HUES6 (cell line): ENCODE data around the gene NRXN3.

Experiments used
- H3K27ac ChIP-seq: 2 replicates; pipeline ENCODE4 v1.7.0; 2013; ENCODE audit warnings: low read depth, mild to moderate bottlenecking, low read length, inconsistent platforms
- H3K27me3 ChIP-seq: 2 replicates; pipeline ENCODE4 v1.6.1; 2013; ENCODE audit warnings: low read length; ENCODE audit not compliant: control insufficient read depth, insufficient read depth
- H3K36me3 ChIP-seq: 2 replicates; pipeline ENCODE4 v1.6.1; 2013; ENCODE audit warnings: low read length; ENCODE audit not compliant: control insufficient read depth, insufficient read depth
- H3K4me1 ChIP-seq: 2 replicates; pipeline ENCODE4 v1.6.1; 2013; ENCODE audit warnings: low read length; ENCODE audit not compliant: control insufficient read depth, insufficient read depth
- H3K4me3 ChIP-seq: 2 replicates; pipeline ENCODE4 v1.5.1; 2013; ENCODE audit warnings: low read depth, low read length
- H3K9ac ChIP-seq: one replicate; pipeline ENCODE4 v1.6.1; 2013; ENCODE audit warnings: mild to moderate bottlenecking, low read length
- H3K9me3 ChIP-seq: 2 replicates; pipeline ENCODE4 v1.6.1; 2013; ENCODE audit warnings: low read depth, low read length; ENCODE audit not compliant: control insufficient read depth, insufficient read depth

The NRXN3 gene

DNA sequence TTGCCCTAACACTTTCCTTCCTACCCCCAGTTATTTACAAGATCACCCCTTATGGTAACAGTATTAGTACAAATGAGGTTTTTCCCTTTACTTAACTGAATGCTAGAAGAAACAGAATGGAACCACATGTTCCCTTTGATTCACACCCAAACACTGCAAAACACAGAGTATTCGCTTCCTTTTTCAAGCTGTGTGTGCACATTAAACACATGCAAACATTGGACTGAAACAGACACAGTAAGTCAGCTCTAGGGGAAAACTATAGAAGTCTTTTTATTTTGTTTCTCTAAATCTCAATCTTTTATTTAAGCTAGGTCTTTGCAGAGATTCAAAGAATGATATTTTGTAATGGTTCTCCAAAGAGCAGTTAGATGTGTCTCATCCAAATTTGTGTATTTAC lies 1312.7 kb downstream of the NRXN3 start:
- H3K9ac ChIP-seq = no peak overlapping the region
- no peaks in the 10 kb centered on the region for H3K27me3 ChIP-seq
- H3K27ac ChIP-seq = no peak overlapping the region
- H3K4me3 ChIP-seq = no peak overlapping the region
- H3K36me3 ChIP-seq = no peaks in the 10 kb centered on the region
- no peaks in the 10 kb centered on the region for H3K9me3 ChIP-seq
- H3K4me1 ChIP-seq = peaks cover 13% of the 10 kb centered on the region

DNA sequence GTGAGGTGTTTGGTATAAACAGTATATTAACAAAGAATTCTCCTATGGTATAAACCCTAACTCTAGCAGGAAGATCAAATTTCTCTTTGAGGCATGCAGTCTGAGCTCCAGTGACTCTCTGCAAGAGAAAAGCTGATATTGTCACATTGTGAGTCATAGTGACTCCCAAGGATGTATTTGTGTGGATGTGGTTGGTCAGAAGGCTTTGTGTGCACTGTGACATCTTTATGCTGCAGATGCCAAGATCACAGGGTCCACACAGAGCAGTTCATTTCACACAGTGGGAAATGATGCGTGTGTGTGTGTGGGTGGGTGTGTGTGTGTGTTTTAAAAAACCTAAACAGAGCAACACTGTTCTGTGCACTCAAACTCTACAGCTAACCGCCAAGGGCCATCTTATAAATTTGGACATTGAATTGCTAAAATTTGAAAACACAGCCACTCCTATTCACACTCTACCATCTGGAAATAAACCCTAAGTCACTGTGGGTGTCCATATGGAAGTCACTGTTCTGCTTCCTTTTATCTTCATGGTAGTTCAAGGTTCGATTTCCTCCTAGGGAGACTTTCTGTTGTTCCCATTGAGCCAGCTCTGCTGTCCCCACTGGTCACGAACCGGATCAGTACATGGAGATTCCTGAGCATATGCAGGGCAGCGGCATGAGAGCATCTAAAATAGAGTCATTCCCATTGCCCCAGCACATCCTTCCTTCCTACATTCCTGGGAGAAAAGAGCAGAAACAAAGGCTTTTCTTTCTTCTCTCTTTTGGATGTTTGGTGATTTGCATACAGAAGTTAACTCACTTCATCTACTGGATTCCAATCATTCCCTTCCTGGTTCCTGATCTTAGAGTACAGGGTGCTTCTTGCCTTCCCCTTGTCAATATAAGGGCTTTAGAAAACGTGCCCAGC lies 1313.6 kb downstream of the NRXN3 start:
- Histone ChIP-seq H3K4me1 (peaks cover 13% of the 10 kb centered on the region), H3K9ac (no peak overlapping the region)

DNA sequence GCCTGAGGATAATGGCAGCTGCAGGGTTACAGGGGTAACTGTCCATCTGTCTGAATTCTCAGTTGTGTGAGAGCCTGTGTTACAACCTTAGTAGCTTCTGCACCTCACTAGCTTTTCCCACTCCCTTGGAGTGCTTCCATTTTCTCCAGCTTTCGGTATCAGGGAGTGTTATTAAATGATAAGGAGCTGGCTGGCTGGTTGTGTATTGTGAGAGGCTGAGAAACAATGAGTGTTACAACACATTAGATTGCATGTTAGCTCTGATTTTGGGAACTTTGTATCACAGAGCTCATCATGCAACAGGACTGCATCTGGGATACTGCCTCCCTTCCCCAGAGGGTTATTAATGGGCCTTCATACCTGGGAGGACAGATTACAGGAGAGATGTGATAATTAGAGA lies 1317.5 kb downstream of the NRXN3 start:
- Histone ChIP-seq H3K9me3 (no peaks in the 10 kb centered on the region), H3K36me3 (no peaks in the 10 kb centered on the region), H3K9ac (no peak overlapping the region), H3K4me1 (peaks cover 13% of the 10 kb centered on the region), H3K27me3 (no peaks in the 10 kb centered on the region), H3K27ac (no peak overlapping the region), H3K4me3 (no peak overlapping the region)

More for the DNA sequence above, 1313.6 kb downstream of the NRXN3 start:
- Histone ChIP-seq H3K9me3 (no peaks in the 10 kb centered on the region), H3K27ac (no peak overlapping the region), H3K4me3 (no peak overlapping the region), H3K27me3 (no peaks in the 10 kb centered on the region), H3K36me3 (no peaks in the 10 kb centered on the region)

DNA sequence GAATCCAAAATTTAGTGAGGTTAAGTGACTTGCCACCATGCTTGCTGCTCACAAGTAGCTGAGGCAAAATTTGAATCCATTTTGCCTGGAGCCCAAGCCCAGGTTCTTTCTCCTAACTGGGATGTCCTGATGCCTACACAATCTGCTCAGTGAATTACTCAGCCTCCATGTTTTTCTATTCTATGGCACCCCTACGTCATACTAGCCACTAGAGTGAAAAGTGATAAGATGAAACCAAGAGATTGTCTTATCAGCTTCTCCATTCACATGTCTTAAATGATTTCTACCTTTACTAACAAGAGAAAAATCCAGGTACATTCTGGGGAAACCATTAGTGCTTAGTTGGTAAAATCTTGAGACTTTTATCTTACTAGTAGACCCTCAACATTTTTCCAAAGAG lies 1321.0 kb downstream of the NRXN3 start:
- no peaks in the 10 kb centered on the region for H3K36me3 ChIP-seq
- H3K4me3 ChIP-seq = no peak overlapping the region
- no peaks in the 10 kb centered on the region for H3K9me3 ChIP-seq
- no peaks in the 10 kb centered on the region for H3K4me1 ChIP-seq
- no peaks in the 10 kb centered on the region for H3K27me3 ChIP-seq
- H3K9ac ChIP-seq = no peak overlapping the region
- no peak overlapping the region for H3K27ac ChIP-seq

DNA sequence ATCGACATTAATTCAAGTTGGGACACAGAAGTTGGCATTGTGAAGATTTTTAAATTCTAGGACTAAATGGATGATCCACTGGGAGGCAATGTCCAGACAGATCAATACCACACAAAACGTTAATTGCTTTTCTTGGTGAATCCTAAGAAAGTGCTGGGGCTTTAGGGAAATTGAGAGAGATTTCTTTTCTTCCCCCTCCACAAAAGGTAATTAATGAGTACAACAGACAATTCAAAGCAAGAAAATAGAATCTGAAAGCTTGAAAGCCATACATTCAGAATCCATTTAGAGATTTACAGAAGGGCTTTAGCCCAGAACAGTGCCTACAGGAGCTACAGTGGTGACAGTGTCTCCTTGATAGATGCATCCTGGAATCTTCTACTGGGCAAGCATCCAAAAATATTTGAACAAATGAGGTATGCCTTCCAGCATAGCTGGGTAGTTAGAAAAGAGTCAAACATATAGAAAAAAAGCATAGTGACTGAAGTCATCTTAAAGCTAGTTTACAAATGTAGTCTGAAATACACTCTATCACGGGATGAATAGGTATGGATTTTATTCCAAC lies 1323.0 kb downstream of the NRXN3 start:
- Histone ChIP-seq H3K9ac (no peak overlapping the region), H3K36me3 (no peaks in the 10 kb centered on the region), H3K4me1 (no peaks in the 10 kb centered on the region), H3K27ac (no peak overlapping the region), H3K27me3 (no peaks in the 10 kb centered on the region), H3K9me3 (no peaks in the 10 kb centered on the region), H3K4me3 (no peak overlapping the region)

DNA sequence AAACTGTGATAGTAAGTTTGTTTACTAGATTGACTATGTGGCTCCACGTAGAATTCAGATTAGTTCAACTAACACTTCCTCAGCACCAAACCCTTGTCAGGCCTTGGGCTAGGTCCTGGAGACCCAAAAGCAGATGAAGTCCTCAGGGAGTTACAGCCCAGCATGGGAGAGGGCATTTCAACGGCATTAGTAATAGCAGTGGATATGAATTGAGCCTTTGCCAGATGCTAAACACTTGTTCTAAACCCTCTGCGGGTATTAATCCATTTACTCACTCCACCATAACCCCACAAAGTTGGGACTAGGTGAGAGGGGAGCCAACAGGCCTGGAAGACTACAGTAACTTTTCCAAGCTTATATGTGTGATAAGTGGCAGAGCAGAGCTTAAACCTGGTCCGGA lies 1326.5 kb downstream of the NRXN3 start:
- Histone ChIP-seq H3K36me3 (no peaks in the 10 kb centered on the region), H3K27me3 (no peaks in the 10 kb centered on the region), H3K4me3 (no peak overlapping the region), H3K9me3 (no peaks in the 10 kb centered on the region), H3K9ac (no peak overlapping the region), H3K4me1 (no peaks in the 10 kb centered on the region), H3K27ac (no peak overlapping the region)

DNA sequence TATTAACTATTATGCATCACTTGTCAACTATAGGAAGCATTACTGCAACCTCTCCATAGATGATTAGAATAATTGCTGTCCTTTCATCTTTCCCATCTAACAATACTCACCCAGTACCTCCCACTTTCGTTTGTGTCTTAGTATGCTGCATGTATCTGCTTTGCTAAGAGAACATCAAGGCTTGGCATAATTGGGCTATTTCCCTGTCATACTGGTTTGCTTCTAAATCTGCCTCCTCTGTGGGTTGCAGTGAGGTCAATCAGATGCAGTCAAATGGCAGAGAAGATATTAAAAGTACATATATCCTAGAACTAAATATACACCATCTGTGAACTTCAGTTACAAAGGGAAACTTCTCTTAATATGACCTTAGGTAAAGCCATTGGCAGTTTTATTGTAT lies 1330.3 kb downstream of the NRXN3 start:
- H3K9me3 ChIP-seq = no peaks in the 10 kb centered on the region

DNA sequence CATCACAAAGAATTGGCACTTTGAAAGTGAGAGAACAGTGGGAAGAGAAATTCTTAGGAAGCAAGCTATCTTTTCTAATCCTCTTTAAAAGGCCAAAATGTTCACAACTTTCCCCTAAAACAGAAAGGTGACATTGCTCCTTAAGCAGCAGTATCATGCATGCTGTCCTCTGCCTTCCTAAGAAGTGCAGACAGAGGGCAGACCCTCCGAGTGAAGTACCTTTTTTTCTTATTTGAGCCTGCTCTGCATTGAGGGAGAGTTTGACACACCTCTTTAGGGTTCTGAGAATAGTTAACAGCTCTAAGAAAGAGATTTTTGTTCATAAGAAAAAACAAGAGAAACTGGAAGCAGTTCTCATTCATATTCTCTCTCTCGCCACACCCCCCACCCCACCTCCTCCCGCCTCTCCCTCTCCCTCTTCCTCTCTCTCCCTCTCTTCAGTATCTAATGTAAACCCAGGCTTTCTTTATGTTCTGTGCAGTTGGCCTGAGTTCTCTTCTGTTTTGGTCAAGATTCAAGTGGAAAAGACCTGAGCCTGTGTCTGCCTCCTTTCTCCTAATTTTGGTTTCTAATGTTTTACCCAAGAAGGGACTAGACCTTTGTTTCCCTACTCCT lies 1332.1 kb downstream of the NRXN3 start:
- no peaks in the 10 kb centered on the region for H3K36me3 ChIP-seq
- no peak overlapping the region for H3K9ac ChIP-seq
- no peaks in the 10 kb centered on the region for H3K27me3 ChIP-seq
- no peak overlapping the region for H3K27ac ChIP-seq
- H3K4me3 ChIP-seq = no peak overlapping the region
- peaks cover 4% of the 10 kb centered on the region for H3K4me1 ChIP-seq
- H3K9me3 ChIP-seq = no peaks in the 10 kb centered on the region

More for the DNA sequence above, 1330.3 kb downstream of the NRXN3 start:
- H3K4me1 ChIP-seq = peaks cover 4% of the 10 kb centered on the region
- H3K27me3 ChIP-seq = no peaks in the 10 kb centered on the region
- no peak overlapping the region for H3K9ac ChIP-seq
- H3K36me3 ChIP-seq = no peaks in the 10 kb centered on the region
- H3K27ac ChIP-seq = no peak overlapping the region
- H3K4me3 ChIP-seq = no peak overlapping the region

DNA sequence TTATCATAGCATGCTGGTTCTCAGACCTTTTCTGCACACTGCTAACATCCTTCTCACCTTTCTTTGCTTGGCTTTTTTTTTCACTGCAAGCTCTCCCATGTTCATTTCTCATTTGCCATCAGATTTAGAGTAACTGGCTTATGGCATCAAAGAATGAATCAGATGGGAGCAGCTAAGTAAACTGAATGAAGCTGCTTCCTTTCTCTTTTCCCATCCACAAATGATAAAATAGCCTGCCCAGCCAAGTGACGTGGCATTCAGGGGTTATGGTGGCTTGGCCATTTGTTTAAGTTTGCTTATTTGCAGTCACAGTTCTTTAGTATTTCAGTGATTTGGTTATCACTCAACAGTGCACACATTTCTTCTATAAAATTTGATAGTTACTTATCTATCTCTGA lies 1332.6 kb downstream of the NRXN3 start:
- no peak overlapping the region for H3K9ac ChIP-seq
- H3K9me3 ChIP-seq = no peaks in the 10 kb centered on the region
- no peaks in the 10 kb centered on the region for H3K36me3 ChIP-seq
- peaks cover 4% of the 10 kb centered on the region for H3K4me1 ChIP-seq
- no peaks in the 10 kb centered on the region for H3K27me3 ChIP-seq
- H3K4me3 ChIP-seq = no peak overlapping the region
- no peak overlapping the region for H3K27ac ChIP-seq

DNA sequence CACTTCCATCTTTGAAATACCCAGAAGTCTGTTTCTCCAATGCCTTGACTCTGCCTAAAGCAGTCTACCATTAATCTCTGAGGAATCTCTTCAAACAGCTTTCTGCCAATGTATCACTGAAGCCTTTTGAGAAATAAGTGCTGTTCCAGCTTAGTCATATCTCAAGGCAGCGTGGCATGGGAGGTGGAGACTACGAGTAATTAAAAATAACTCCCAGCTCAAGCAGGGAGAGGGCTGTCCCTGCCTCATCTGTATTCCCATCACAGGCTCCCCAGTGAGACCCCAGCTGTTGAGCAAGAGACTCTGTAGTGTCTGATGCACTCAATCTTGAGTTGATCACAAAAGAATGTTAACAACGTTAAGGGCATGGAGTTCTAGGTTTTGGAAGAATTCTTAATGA lies 1340.5 kb downstream of the NRXN3 start:
- no peak overlapping the region for H3K9ac ChIP-seq

DNA sequence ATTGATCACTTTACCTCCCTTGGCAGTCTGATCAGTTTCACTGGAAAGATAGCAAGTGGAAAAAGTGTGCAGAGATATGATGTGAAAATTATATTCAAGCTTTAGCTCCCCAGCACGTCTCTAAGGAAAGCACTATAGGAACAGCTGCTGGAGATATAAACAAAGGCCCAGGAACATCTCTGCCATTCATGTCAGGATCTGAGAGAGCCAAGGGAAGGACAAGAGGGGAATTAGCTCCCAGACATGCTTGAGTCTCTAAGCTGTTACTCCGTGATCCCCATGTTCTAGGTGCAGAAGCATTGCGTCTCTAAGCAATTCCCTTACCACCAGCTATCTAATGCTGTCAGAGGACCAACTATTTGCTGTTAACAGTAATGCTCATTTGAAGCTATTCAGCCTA lies 1341.0 kb downstream of the NRXN3 start:
- Histone ChIP-seq H3K27ac (no peak overlapping the region), H3K9ac (no peak overlapping the region), H3K9me3 (no peaks in the 10 kb centered on the region), H3K4me1 (peaks cover 17% of the 10 kb centered on the region), H3K27me3 (no peaks in the 10 kb centered on the region), H3K36me3 (no peaks in the 10 kb centered on the region), H3K4me3 (no peak overlapping the region)

More for the DNA sequence above, 1340.5 kb downstream of the NRXN3 start:
- H3K4me3 ChIP-seq = no peak overlapping the region
- no peaks in the 10 kb centered on the region for H3K36me3 ChIP-seq
- H3K9me3 ChIP-seq = no peaks in the 10 kb centered on the region
- peaks cover 12% of the 10 kb centered on the region for H3K4me1 ChIP-seq
- H3K27me3 ChIP-seq = no peaks in the 10 kb centered on the region
- no peak overlapping the region for H3K27ac ChIP-seq
